Psoas muscle (tissue), 8 donors: ENCODE results near the gene CELF1. TPM values are rescaled to one million over a fixed set of nuclear protein-coding genes. Genes with fewer than 3 reads are reported as not detected.

Source experiments
- ATAC-seq, 4 donors: fragments of 200-7000 bp; cut with Tn5 transposase; one replicate each; pipeline ENCODE4 v1.9.1; 2020; ENCODE audit warnings: moderate library complexity in 3 of 4, mild to moderate bottlenecking in 2 of 4
- DNase-seq, 2 donors: peaks; one replicate each; pipeline ENCODE4 v3.0.0-alpha.2; 2020
- H3K27ac ChIP-seq: fragments of 200-600 bp; one replicate; pipeline ENCODE4 v1.8.0; 2022
- H3K27me3 ChIP-seq, 3 donors: fragments of 200-600 bp in 1 of 3; one replicate each; pipeline versions ENCODE4 v1.6.1 to v1.8.0; 2013 to 2022; ENCODE audit warnings: low read length in 2 of 3, mild to moderate bottlenecking in 2 of 3, moderate library complexity in 1 of 3; ENCODE audit not compliant: insufficient read depth in 3 of 3
- H3K36me3 ChIP-seq, 2 donors: fragments of 200-600 bp in 1 of 2; one replicate each; pipeline versions ENCODE4 v1.6.1 to v1.8.0; 2013 to 2022; ENCODE audit warnings: low read depth in 1 of 2, mild to moderate bottlenecking in 1 of 2, moderate library complexity in 1 of 2; ENCODE audit not compliant: insufficient read depth in 1 of 2
- H3K4me1 ChIP-seq: fragments of 200-600 bp; one replicate; pipeline ENCODE4 v1.8.0; 2022
- H3K4me3 ChIP-seq: fragments of 200-600 bp; one replicate; pipeline ENCODE4 v1.8.0; 2022; ENCODE audit warnings: mild to moderate bottlenecking
- H3K9me3 ChIP-seq: fragments of 200-600 bp; one replicate; pipeline ENCODE4 v1.8.0; 2022
- WGBS, 3 donors: extraction: QIAGEN DNeasy Blood & Tissue Kit; methylation state at CpG; one replicate each; pipeline versions ENCODE4 v1.1.6 to v1.1.7; 2013; 5-methylcytosine and 5-hydroxymethylcytosine counted together
- intact Hi-C, 2 donors: fragments of 100-400 bp; cut with DNase I; formaldehyde crosslinking; loops; one replicate each; pipeline versions ENCODE4 v1.11.0 to v1.14.2; 2022
- polyA plus RNA-seq, 3 donors: library from polyadenylated mRNA; stranded (reverse); fragments of 200-250 nt; gene quantifications; one replicate each; pipeline ENCODE4 v1.2.3, GENCODE V29; 2013
- total RNA-seq, 4 donors: library from RNA; stranded (reverse); fragmentation: NEBNext Ultra II Directional in 2 of 4; extraction: Animal tissue kit (Norgen Biotek cat#: 25700) in 2 of 4; gene quantifications; one replicate each; pipeline versions ENCODE4 v1.2.1 to v1.2.4, GENCODE V29; 2021 to 2023
- TF ChIP-seq, protein P1 (sequence below): fragments of 200-600 bp; IDR thresholded peaks from one replicate; pipeline ENCODE4 v1.8.0; 2022; ENCODE audit warnings: antibody characterized with exemption
- donor health status: healthy with polysubstance abuse.
- donor health status: DM: no; HTN: no; CAD: no; lungs with moderate emphysema.
- donor health status: Bipolar disorder and iron deficiency.
- donor health status: healthy.
- donor health status: DM: yes; HTN: yes; CAD: no.
- donor health status: DM: no; HTN: no; CAD: no.
- donor health status: DM: no; HTN: no; CAD: no.
- donor health status: DM: yes; HTN: yes; CAD: no.

The CELF1 gene
- total and polyA plus RNA-seq, 7 donors: 40.1 to 193 (median 112) TPM

DNA sequence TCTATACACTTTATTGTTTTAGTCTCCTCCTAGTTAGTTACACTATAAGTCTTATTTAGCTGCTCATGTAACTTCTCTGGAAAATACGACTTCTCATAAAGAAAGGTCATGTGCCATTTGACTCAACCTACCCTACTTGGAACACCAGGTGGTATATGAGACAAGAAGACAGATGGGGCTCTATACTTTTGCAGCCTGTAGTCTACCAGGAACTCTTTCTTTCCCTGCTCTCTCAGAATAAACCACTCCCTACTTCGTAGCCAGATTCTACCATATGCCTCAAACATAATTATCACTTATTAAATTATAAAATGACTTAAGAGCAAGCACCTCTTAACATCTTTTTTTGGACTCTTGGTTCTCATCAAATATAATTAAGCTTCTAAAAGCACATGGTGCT is 65.5 kb downstream of the CELF1 start:
- Histone ChIP-seq H3K27me3 (no peaks in the 10 kb centered on the region), H3K9me3 (no peaks in the 10 kb centered on the region), H3K4me1 (peaks cover 9% of the 10 kb centered on the region), H3K36me3 (peaks cover 17 to 73% of the 10 kb centered on the region in 2 donors), H3K27ac (no peak overlapping the region), H3K4me3 (no peak overlapping the region)
- no peak for ATAC-seq
- TF ChIP-seq, protein P1, sequence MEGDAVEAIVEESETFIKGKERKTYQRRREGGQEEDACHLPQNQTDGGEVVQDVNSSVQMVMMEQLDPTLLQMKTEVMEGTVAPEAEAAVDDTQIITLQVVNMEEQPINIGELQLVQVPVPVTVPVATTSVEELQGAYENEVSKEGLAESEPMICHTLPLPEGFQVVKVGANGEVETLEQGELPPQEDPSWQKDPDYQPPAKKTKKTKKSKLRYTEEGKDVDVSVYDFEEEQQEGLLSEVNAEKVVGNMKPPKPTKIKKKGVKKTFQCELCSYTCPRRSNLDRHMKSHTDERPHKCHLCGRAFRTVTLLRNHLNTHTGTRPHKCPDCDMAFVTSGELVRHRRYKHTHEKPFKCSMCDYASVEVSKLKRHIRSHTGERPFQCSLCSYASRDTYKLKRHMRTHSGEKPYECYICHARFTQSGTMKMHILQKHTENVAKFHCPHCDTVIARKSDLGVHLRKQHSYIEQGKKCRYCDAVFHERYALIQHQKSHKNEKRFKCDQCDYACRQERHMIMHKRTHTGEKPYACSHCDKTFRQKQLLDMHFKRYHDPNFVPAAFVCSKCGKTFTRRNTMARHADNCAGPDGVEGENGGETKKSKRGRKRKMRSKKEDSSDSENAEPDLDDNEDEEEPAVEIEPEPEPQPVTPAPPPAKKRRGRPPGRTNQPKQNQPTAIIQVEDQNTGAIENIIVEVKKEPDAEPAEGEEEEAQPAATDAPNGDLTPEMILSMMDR: no peak
- 89 to 98% (median 89%) methylated on average over 2 of the region's 2 CpGs for WGBS, 3 donors
- intact Hi-C loops: no loop called here
- DNase-seq: no peak

- WGBS, 3 donors: 91 to 95% (median 94%) methylated on average over 7 of the region's 7 CpGs
- TF ChIP-seq, protein P1: no peak
- Histone ChIP-seq H3K9me3 (no peaks in the 10 kb centered on the region), H3K4me3 (no peak overlapping the region), H3K27me3 (no peaks in the 10 kb centered on the region), H3K4me1 (peaks cover 9% of the 10 kb centered on the region), H3K36me3 (peaks cover 23 to 89% of the 10 kb centered on the region in 2 donors), H3K27ac (no peak overlapping the region)
- intact Hi-C loops: no loop called here
- no peak for DNase-seq
- no peak for ATAC-seq
These were observed 67.8 kb downstream of the CELF1 start for GRCh38 chr11:47485107-47485506.

DNA sequence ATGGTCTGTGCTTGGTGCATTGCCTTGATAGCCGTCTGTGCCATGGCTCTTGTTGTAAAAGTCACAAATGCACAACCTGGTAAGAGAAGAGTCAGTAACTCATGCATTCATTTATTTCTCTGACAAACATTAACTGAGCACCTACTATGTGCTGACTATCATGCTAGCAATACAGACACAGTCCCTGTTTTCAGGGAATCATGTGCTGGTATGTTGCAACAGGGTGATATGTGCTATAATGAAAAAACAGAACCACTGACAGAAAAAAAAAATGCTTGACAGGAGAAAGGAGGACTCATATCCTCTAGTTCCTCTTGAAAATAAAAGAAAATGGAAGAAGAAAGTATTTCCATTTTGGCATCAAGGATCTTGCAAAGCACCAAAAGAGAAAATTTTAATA is 69.5 kb downstream of the CELF1 start:
- Histone ChIP-seq H3K4me1 (peaks cover 7% of the 10 kb centered on the region), H3K36me3 (peaks cover 25 to 99% of the 10 kb centered on the region in 2 donors), H3K9me3 (no peaks in the 10 kb centered on the region), H3K4me3 (no peak overlapping the region), H3K27me3 (no peaks in the 10 kb centered on the region), H3K27ac (no peak overlapping the region)
- intact Hi-C loops: no loop called here
- DNase-seq: no peak
- TF ChIP-seq, protein P1: no peak
- ATAC-seq: no peak
- WGBS, 3 donors: 81 to 93% (median 91%) methylated on average over 1 of the region's 1 CpG

GRCh38 chr11:47480762-47481161 is 72.2 kb downstream of the CELF1 start:
- H3K27ac ChIP-seq: no peak overlapping the region
- H3K36me3 ChIP-seq: peaks cover 19 to 99% of the 10 kb centered on the region in 2 donors
- H3K4me1 ChIP-seq: peaks cover 5% of the 10 kb centered on the region
- TF ChIP-seq, protein P1: no peak
- no peaks in the 10 kb centered on the region for H3K9me3 ChIP-seq
- no peak overlapping the region for H3K4me3 ChIP-seq
- no peaks in the 10 kb centered on the region for H3K27me3 ChIP-seq
- ATAC-seq (no peak), DNase-seq (no peak)
- intact Hi-C loops: no loop called here
- 94 to 97% (median 95%) methylated on average over 6 of the region's 6 CpGs for WGBS, 3 donors

- TF ChIP-seq, protein P1: no peak
- 62 to 85% (median 63%) methylated on average over 5 of the region's 5 CpGs for WGBS, 3 donors
- no peaks in the 10 kb centered on the region for H3K27me3 ChIP-seq
- DNase-seq: no peak
- ATAC-seq: peak in 3 of 4 donors; percentile 34 to 59 (median 49)
- intact Hi-C loops: no loop called here
- peaks cover 20 to 100% of the 10 kb centered on the region in 2 donors for H3K36me3 ChIP-seq
- peaks cover 5% of the 10 kb centered on the region for H3K4me1 ChIP-seq
- no peaks in the 10 kb centered on the region for H3K9me3 ChIP-seq
- H3K27ac ChIP-seq: no peak overlapping the region
- no peak overlapping the region for H3K4me3 ChIP-seq
These were observed 74.1 kb downstream of the CELF1 start for GRCh38 chr11:47478651-47479329.
